Measurements from ENCODE around the gene OXA1L.

DNA sequence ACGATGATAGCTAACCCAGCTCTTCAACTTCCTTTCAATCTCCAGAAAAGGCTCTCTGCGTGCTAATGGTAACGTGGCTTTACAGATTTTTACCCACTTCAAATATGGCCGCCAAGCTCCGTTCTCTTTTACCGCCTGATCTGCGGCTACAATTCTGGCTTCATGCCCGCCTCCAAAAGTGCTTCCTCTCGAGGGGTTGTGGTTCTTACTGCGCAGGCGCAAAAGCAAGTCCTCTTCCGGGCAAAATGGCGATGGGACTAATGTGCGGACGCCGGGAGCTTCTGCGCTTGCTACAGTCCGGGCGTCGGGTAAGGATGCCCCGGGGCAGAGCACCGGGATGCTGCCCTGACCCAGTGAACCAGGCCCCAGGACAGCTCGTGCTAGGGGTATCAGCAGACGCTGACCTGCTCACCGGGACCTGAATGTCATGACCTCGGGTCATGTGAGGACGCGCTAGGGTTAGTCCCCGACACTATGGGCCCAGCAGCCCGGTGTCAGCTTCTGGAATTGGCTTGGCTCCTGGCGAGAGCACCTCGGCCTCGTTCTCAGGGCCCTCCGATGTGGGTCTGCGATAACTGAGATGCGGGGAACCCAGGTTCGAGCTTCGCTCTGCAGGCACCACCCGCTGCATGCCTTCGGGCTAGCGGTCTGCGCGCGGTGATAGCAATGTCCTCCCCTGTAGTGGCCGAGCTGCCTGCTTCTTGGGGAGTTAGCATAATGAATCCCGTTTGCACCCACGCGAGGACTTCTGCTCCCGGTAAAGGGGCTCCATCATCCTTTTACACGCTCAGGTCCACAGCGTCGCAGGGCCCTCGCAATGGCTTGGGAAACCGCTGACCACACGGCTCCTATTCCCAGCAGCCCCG lies at the start of gene OXA1L:
- TF ChIP-seq POLR2A (IDR thresholded peaks at IDR 0.05) (no peak), CTCF (IDR thresholded peaks at IDR 0.05) (no peak)

All from prostate gland (tissue), 2 donors.